Mucosa of rectum (tissue), 2 donors: ENCODE results near the gene MB21D2.
"Not testable (repeated sequence)": the region's sequence is repeated elsewhere in the genome, so short reads cannot be mapped to it uniquely, and the experiment has no call there.

Source experiments
- H3K27ac ChIP-seq, 2 donors: one replicate each; pipeline ENCODE4 v1.7.0; 2013; ENCODE audit warnings: inconsistent platforms in 2 of 2, low read depth in 2 of 2, low read length in 2 of 2
- H3K27me3 ChIP-seq, 2 donors: one replicate each; pipeline ENCODE4 v1.7.0; 2013; ENCODE audit warnings: low read length in 2 of 2; ENCODE audit not compliant: control insufficient read depth in 2 of 2, insufficient read depth in 2 of 2
- H3K36me3 ChIP-seq, 2 donors: one replicate each; pipeline ENCODE4 v1.7.0; 2013; ENCODE audit warnings: low read length in 2 of 2; ENCODE audit not compliant: control insufficient read depth in 2 of 2, insufficient read depth in 2 of 2
- H3K4me1 ChIP-seq, 2 donors: one replicate each; pipeline ENCODE4 v1.7.0; 2013; ENCODE audit warnings: low read length in 2 of 2, mild to moderate bottlenecking in 1 of 2; ENCODE audit not compliant: control insufficient read depth in 2 of 2, insufficient read depth in 2 of 2
- H3K4me3 ChIP-seq, 2 donors: one replicate each; pipeline ENCODE4 v1.7.0; 2013; ENCODE audit warnings: low read length in 2 of 2
- H3K9ac ChIP-seq, 2 donors: one replicate each; pipeline ENCODE4 v1.7.0; 2013; ENCODE audit warnings: low read length in 2 of 2, low read depth in 1 of 2, mild to moderate bottlenecking in 1 of 2
- H3K9me3 ChIP-seq, 2 donors: one replicate each; pipeline ENCODE4 v1.7.0; 2013; ENCODE audit warnings: low read length in 2 of 2; ENCODE audit not compliant: control insufficient read depth in 2 of 2
- donor health status: healthy.
- donor health status: Normal muscosa, but diverticular disease.

Gene MB21D2, protein sequence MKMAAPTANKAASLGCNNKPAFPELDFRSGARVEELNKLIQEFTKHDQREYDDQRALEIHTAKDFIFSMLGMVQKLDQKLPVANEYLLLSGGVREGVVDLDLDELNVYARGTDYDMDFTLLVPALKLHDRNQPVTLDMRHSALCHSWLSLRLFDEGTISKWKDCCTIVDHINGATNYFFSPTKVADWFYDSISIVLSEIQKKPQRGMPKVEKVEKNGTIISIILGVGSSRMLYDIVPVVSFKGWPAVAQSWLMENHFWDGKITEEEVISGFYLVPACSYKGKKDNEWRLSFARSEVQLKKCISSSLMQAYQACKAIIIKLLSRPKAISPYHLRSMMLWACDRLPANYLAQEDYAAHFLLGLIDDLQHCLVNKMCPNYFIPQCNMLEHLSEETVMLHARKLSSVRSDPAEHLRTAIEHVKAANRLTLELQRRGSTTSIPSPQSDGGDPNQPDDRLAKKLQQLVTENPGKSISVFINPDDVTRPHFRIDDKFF

DNA sequence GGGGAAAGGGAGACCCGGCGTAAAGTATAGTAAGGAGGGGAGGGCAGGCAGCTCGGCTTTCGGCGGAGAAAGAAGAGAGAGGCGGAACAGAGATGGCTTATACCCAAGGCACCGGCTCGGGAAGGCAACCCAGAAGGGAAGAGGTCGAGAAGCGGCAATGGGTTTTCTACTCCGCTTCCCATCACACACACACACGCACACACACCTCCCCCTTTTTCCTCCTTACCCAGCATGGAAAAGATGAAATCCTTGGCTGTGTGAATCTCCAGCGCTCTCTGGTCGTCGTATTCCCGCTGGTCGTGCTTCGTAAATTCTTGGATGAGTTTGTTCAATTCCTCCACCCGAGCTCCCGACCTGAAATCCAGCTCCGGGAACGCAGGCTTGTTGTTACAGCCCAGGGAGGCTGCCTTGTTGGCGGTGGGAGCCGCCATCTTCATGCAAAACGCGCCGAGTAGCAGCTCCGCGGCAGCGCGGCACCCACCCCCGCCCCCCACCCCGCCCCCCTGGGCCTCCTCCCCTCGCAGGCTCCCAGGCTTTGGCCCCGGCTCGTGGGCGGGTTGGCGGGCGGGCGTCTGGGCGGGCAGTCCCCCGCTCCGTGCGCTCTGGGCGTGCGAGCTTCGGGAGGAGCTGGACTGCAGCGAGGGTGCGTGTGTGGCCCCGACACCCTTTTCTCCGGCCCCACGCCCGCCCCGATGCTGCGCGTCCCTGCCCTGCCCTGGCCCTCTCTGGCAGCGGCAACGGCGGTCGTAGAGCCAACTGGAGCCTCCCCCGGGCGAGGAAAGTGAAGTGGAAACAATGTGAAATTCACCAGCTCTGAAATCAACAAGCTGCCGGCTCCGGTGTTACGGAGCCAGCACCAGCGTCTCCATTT is at the start of gene MB21D2:
Gene MB21D2, minus strand, starts transcription at position 453 of the 871 bp plus-strand sequence. Its CDS starts 16 bp downstream, at position 437.
- Histone ChIP-seq H3K9me3 (no peaks in the 10 kb centered on the region), H3K4me3 (peak within 1 kb of the TSS; percentile 73 to 92), H3K27me3 (no peaks in the 10 kb centered on the region), H3K36me3 (no peaks in the 10 kb centered on the region), H3K27ac (peak within 1 kb of the TSS; percentile 89 to 90), H3K9ac (peak within 1 kb of the TSS; percentile 75 to 77), H3K4me1 (peaks cover 0 to 7% of the 10 kb centered on the region in 2 donors)

DNA sequence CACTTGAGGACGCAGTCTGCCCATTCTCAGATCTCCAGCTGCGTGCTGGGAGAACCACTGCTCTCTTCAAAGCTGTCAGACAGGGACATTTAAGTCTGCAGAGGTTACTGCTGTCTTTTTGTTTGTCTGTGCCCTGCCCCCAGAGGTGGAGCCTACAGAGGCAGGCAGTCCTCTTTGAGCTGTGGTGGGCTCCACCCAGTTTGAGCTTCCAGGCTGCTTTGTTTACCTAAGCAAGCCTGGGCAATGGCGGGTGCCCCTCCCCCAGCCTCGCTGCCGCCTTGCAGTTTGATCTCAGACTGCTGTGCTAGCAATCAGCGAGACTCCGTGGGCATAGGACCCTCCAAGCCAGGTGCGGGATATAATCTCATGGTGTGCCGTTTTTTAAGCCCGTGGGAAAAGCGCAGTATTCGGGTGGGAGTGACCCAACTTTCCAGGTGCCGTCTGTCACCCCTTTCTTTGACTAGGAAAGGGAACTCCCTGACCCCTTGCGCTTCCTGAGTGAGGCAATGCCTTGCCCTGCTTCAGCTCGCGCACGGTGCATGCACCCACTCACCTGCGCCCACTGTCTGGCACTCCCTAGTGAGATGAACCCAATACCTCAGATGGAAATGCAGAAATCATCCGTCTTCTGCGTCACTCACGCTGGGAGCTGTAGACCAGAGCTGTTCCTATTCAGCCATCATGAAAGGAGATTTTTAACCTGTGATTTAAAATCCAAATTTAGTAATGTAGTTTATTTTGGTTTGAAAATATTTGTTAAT is 47.5 kb upstream of the MB21D2 start:
- H3K4me1 ChIP-seq, H3K36me3 ChIP-seq, H3K9me3 ChIP-seq, H3K27me3 ChIP-seq, H3K9ac ChIP-seq, H3K27ac ChIP-seq, H3K4me3 ChIP-seq: not testable (repeated sequence)

DNA sequence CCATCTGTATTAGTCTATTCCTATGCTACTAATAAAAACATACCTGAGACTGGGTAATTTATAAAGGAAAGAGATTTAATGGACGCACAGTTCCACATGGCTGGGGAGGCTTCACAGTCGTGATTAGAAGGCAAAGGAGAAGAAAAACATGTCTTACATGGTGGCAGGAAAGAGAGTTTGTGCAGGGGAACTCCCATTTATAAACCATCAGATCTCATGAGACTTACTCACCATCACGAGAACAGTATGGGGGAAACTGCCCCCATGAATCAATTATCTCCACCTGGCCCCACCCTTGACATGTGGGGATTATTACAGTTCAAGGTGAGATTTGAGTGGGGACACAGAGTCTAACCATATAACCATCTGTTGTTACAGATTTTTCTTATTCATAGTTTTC is 42.1 kb upstream of the MB21D2 start:
- H3K9ac ChIP-seq = no peak overlapping the region
- no peak overlapping the region for H3K27ac ChIP-seq
- H3K4me3 ChIP-seq = no peak overlapping the region
- H3K9me3 ChIP-seq = no peaks in the 10 kb centered on the region
- no peaks in the 10 kb centered on the region for H3K36me3 ChIP-seq
- H3K4me1 ChIP-seq = no peaks in the 10 kb centered on the region
- H3K27me3 ChIP-seq = no peaks in the 10 kb centered on the region

DNA sequence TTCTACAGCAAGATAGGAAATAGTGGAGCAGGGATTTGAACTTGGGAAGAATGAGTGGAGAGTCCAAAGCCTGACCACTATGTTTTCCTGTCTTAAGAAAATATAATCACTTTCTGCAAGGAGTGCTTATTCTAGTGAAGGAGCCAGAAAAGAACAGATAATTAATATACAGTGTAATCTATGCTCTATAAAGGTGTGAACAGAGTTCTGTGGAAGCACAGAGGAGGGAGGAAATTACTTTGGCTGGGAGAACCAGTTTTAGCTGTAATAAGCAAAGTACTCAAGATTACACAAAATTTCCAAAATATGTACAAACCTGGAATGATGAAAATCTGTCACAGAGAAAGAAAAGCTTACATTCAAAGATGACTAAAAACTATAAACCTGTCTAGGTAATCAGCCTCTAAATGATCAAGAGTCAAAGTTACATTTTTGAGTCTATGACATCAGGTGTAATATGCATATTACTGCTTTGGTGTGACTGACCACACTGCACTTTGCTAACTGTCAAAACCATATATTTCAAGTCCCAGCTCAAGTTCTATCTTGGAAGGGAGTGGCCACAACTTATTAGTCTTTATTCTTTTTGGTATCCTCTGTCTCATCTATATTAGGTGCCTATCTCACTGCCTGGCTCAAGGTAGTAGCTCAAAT is 40.7 kb upstream of the MB21D2 start:
- H3K9ac ChIP-seq = no peak overlapping the region
- peak overlapping the region in 1 of 2 donors; percentile 27 for H3K27ac ChIP-seq
- no peaks in the 10 kb centered on the region for H3K36me3 ChIP-seq
- H3K4me3 ChIP-seq = no peak overlapping the region
- no peaks in the 10 kb centered on the region for H3K4me1 ChIP-seq
- H3K9me3 ChIP-seq = no peaks in the 10 kb centered on the region
- H3K27me3 ChIP-seq = no peaks in the 10 kb centered on the region

DNA sequence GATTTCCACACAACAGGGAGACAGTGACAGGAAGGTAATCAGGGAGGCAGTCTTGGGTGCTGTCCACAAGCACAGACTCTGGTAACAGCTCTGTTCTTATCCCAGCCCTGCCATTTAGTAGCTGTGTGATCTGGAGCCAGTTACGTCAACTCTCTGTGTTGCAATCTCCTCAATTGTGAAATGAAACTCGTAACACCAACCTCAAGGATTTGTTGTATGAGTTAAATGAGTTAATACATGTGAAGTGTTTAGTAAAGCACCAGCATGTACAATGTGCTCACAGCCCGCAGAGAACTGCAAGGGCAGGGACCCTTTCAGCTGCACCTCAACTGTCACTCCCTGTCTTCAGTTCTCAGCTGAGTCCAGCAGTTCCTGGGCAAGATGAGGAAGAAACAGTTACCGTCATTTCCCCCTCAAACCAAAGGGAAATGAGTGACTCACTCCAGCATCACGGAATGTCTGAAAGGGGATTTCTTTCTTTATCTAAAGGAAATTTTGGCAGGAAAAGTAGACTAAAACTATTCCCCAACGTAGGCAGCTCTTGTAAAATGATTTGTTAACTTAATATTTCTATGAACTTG is 39.9 kb upstream of the MB21D2 start:
- Histone ChIP-seq H3K4me1 (no peaks in the 10 kb centered on the region), H3K4me3 (no peak overlapping the region), H3K27ac (peak overlapping the region in 1 of 2 donors; percentile 44), H3K36me3 (no peaks in the 10 kb centered on the region), H3K27me3 (no peaks in the 10 kb centered on the region), H3K9me3 (no peaks in the 10 kb centered on the region), H3K9ac (no peak overlapping the region)

DNA sequence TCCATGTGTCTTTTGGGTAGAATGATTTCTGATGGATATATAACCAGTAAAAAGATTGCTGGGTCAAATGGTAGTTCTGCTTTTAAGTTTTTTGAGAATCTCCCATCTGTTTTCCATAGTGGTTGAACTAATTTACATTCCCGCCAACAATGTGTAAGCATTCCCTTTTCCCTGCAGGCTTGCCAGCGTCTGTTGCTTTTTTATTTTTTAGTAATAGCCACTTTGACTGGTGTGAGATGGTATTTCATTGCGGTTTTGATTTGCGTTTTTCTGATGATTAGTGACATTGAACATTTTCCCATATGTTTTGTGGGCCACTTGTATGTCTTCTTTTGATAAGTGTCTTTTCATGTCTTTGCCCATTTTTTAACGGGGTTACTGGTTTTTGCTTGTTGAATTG is 36.3 kb upstream of the MB21D2 start:
- Histone ChIP-seq H3K4me3 (no peak overlapping the region), H3K4me1 (no peaks in the 10 kb centered on the region), H3K27me3 (no peaks in the 10 kb centered on the region), H3K27ac (no peak overlapping the region), H3K9me3 (no peaks in the 10 kb centered on the region), H3K9ac (no peak overlapping the region), H3K36me3 (no peaks in the 10 kb centered on the region)

DNA sequence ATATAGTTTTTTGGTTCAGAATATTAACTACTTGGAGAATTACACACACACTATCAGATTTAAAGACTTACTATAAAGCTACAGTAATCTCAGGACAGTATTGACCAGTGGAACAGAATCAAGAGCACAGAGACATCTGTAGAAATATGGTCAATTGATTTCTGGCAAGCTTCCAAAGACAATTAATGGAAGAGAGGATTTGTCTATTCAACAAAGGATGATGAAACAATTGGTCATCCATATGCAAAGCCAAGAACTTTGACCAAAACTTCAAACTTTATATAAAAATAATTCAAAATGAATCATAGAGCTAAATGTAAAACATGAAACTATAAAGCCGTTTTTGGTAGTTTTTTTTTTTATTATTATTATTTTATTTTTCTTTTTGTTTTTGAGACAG is 29.8 kb upstream of the MB21D2 start:
- no peak overlapping the region for H3K9ac ChIP-seq
- H3K4me1 ChIP-seq = no peaks in the 10 kb centered on the region
- H3K36me3 ChIP-seq = no peaks in the 10 kb centered on the region
- H3K27me3 ChIP-seq = no peaks in the 10 kb centered on the region
- no peak overlapping the region for H3K27ac ChIP-seq
- H3K9me3 ChIP-seq = no peaks in the 10 kb centered on the region
- no peak overlapping the region for H3K4me3 ChIP-seq

DNA sequence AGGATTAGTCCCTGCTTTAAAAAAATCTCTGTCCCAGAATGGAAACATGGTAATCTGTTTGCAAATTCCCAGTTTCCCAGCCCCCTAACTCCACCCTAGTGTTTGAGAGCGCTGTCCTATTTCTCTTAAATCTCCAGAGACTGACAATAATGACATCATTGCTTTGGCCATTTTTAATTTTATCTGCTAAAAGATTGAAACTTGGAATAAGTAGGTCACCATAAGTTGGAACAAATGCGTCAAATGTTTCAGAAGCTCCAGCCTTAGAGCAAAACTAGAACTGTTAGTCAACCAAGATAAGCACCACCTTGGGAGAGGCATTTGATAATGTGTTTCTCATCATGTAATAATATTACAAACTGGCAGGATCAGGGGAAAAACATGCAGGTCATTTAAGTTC is 25.7 kb upstream of the MB21D2 start:
- Histone ChIP-seq H3K36me3 (no peaks in the 10 kb centered on the region), H3K4me3 (no peak overlapping the region), H3K9ac (no peak overlapping the region), H3K4me1 (no peaks in the 10 kb centered on the region), H3K9me3 (no peaks in the 10 kb centered on the region), H3K27me3 (no peaks in the 10 kb centered on the region), H3K27ac (no peak overlapping the region)

DNA sequence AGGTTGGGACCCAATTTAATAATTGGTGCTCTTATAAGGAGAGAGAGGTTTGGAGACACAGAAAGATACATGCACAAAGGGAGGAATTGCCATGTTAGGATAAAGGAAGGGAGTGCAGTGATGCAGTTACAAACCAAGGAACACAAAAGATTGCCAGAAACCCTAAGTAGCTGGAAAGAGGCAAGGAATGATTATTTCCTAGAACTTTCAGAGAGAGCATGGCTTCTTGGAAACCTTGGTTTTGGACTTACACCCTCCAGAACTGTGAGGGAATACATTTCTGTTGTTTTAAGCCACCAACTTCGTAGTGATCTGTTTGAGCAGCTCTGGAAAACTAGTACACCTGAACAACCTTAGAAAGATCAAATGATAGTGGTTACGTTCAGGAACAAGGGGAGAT is 25.0 kb upstream of the MB21D2 start:
- Histone ChIP-seq H3K27me3 (no peaks in the 10 kb centered on the region), H3K4me3 (no peak overlapping the region), H3K27ac (no peak overlapping the region), H3K9me3 (no peaks in the 10 kb centered on the region), H3K9ac (no peak overlapping the region), H3K36me3 (no peaks in the 10 kb centered on the region), H3K4me1 (no peaks in the 10 kb centered on the region)
